MM.1S (cell line): Measurements from ENCODE around the gene ARHGEF12.

Experiments
- CTCF ChIP-seq: fragments of 300-600 bp; sonication (generic); IDR thresholded peaks from 2 replicates; pipeline ENCODE4 v1.5.1; 2016; ENCODE audit warnings: antibody characterized with exemption, low read length, mixed read lengths
- EZH2 ChIP-seq: fragments of 300-600 bp; sonication (generic); optimal IDR thresholded peaks from 2 replicates; pipeline ENCODE3; 2017; ENCODE audit warnings: low read depth, mild to moderate bottlenecking, antibody characterized with exemption, low read length, mixed read lengths
- EZH2phosphoT487 ChIP-seq: fragments of 300-600 bp; sonication (generic); IDR thresholded peaks from 2 replicates; pipeline ENCODE4 v1.6.1; 2018; ENCODE audit warnings: antibody characterized with exemption, low read length

GRCh38 chr11:120522736-120523135 lies 186.5 kb downstream of the ARHGEF12 start:
- TF ChIP-seq CTCF (no peak), EZH2 (no peak), EZH2phosphoT487 (no peak)
